ENCODE results near the gene HRAS. TPM values are rescaled to one million over a fixed set of nuclear protein-coding genes. Genes with fewer than 3 reads are reported as not detected.

Gene HRAS
- polyA plus RNA-seq, 1 of the 3 experiments (the other 2 are of a cell fraction): 217 TPM

DNA sequence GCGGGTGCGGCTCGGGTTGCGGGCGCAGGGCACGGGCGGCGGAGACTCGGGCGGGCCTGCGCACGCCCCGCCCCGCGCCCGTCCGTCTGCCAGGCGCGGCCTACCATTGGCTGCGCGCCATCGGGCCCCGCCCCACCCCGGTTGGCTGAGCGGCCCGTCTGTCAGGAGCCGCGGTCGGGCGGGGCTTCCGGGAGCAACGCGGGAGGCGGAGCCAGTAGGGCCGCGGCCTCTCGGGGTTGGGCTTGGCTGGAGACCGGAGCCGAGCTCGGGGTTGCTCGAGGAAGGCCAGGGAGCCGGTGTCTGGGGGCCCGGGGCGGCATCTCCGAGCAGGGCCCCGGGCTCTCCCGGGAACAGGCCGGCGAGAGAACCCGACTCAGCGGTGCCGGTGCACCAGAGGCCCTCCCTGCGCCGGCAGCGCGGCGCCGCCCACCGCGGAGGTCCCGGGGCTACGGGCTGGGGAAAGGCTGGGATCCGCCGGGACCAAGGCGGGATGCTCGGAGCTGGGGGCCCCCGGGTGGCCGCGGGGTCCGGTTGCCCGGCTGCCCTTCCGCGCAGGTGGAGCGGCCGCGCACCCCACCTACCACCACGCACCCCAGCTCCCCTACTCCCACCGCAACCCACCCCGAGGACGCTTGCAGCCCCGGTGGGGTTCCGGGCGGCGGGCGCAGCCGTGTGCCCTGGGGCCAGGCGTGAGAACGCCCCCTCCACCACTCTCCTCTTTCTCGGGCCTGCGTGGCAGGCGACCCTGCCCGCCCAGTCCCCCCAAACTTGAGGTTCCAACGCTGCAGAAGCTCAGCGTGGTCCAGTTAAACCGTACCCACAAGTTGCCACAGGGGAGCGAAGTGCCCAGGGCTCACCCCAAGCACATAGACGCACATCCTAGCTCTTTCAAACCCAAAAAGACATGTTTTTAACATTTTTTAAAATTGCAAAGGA is at the start of gene HRAS (continued):
- TF ChIP-seq, protein P1, sequence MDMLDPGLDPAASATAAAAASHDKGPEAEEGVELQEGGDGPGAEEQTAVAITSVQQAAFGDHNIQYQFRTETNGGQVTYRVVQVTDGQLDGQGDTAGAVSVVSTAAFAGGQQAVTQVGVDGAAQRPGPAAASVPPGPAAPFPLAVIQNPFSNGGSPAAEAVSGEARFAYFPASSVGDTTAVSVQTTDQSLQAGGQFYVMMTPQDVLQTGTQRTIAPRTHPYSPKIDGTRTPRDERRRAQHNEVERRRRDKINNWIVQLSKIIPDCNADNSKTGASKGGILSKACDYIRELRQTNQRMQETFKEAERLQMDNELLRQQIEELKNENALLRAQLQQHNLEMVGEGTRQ (IDR thresholded peaks at IDR 0.05; ENCODE audit: borderline replicate concordance, low read depth, low read length): no peak
- TF ChIP-seq, protein P2, sequence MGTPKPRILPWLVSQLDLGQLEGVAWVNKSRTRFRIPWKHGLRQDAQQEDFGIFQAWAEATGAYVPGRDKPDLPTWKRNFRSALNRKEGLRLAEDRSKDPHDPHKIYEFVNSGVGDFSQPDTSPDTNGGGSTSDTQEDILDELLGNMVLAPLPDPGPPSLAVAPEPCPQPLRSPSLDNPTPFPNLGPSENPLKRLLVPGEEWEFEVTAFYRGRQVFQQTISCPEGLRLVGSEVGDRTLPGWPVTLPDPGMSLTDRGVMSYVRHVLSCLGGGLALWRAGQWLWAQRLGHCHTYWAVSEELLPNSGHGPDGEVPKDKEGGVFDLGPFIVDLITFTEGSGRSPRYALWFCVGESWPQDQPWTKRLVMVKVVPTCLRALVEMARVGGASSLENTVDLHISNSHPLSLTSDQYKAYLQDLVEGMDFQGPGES (IDR thresholded peaks at IDR 0.05; ENCODE audit: low read depth, low read length): peak; percentile 84
- TF ChIP-seq ELF1 (IDR thresholded peaks at IDR 0.05): peak; percentile 64; the same call in 1 of the 2 replicates
- TF ChIP-seq RAD21 (IDR thresholded peaks at IDR 0.05; ENCODE audit: low read length): no peak
- TF ChIP-seq TCF12 (IDR thresholded peaks at IDR 0.05): no peak
- no peak for TF ChIP-seq RCOR1 (IDR thresholded peaks at IDR 0.05; ENCODE audit: low read length)
- TF ChIP-seq NFIC (IDR thresholded peaks at IDR 0.05; ENCODE audit: borderline replicate concordance): no peak; the same call in 1 of the 2 replicates
- TF ChIP-seq YY1 (IDR thresholded peaks at IDR 0.05; ENCODE audit: low read depth): no peak
- TF ChIP-seq, protein P3, sequence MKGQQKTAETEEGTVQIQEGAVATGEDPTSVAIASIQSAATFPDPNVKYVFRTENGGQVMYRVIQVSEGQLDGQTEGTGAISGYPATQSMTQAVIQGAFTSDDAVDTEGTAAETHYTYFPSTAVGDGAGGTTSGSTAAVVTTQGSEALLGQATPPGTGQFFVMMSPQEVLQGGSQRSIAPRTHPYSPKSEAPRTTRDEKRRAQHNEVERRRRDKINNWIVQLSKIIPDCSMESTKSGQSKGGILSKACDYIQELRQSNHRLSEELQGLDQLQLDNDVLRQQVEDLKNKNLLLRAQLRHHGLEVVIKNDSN (IDR thresholded peaks at IDR 0.05; ENCODE audit: borderline replicate concordance, low read depth): no peak
- no peak; the same call in 1 of the 2 replicates for TF ChIP-seq SIN3A (IDR thresholded peaks at IDR 0.05; ENCODE audit: borderline replicate concordance, low read depth, low read length)
- peak; percentile 80 for TF ChIP-seq TAF1 (IDR thresholded peaks at IDR 0.05; ENCODE audit: borderline replicate concordance, low read depth, low read length)

DNA sequence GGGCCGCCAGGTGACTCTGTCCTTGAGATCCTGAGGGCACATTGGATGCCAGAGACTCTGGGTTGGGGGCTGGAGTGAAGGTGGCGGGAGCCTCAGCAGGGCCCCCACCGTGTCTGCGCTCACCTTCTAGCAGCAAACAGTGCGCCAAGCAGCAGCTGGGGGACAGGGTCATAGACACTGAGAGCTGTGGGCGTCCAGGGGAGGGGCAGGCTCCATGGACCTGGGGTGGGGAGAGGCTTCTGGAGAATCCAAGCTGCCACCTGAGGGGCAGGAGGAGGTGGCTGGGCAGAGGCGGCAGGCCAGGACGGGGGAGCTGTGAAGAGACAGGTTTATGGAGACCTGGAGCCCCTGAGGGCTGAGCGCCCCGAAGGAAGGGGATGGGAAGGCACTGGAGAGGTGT is 48.9 kb upstream of the HRAS start:
- ChIA-PET CTCF (interaction anchor here (1.8 kb wide), 1 partner anchor 29 kb away, joined by 5 read pairs; no protein-coding TSS in a partner anchor), POLR2A (no interaction called here)
- Histone ChIP-seq H3K79me2 (ENCODE audit: insufficient read depth) (peaks cover 73% of the 10 kb centered on the region), H3K27me3 (ENCODE audit: insufficient read depth) (no peaks in the 10 kb centered on the region), H3K4me2 (no peak overlapping the region), H3K4me3 (ENCODE audit: low read depth in 2 of 2, low read length in 1 of 2) (no peak overlapping the region), H3K9me2 (no peaks in the 10 kb centered on the region), H3K9me3 (no peaks in the 10 kb centered on the region), H3K27ac (ENCODE audit: low read depth in 2 of 2, low read length in 1 of 2) (no peak overlapping the region), H3K9ac (no peak overlapping the region), H3F3A (replicated peaks; ENCODE audit: insufficient read depth) (peaks cover 12% of the 10 kb centered on the region), H4K20me1 (ENCODE audit: insufficient read depth) (peaks cover 89% of the 10 kb centered on the region), H3K4me1 (ENCODE audit: control insufficient read depth in 1 of 2, insufficient read depth in 2 of 2, low read depth in 1 of 2, low read length in 1 of 2) (peaks cover 0 to 4% of the 10 kb centered on the region in 2 experiments; a peak in 1 of 4 replicates), H2AFZ (ENCODE audit: low read depth) (no peak overlapping the region), H3K36me3 (replicated peaks in 1 of 2; ENCODE audit: control insufficient read depth in 1 of 2, insufficient read depth in 2 of 2, low read length in 1 of 2) (peaks cover 24 to 39% of the 10 kb centered on the region in 2 experiments)
- TF ChIP-seq, protein P4, sequence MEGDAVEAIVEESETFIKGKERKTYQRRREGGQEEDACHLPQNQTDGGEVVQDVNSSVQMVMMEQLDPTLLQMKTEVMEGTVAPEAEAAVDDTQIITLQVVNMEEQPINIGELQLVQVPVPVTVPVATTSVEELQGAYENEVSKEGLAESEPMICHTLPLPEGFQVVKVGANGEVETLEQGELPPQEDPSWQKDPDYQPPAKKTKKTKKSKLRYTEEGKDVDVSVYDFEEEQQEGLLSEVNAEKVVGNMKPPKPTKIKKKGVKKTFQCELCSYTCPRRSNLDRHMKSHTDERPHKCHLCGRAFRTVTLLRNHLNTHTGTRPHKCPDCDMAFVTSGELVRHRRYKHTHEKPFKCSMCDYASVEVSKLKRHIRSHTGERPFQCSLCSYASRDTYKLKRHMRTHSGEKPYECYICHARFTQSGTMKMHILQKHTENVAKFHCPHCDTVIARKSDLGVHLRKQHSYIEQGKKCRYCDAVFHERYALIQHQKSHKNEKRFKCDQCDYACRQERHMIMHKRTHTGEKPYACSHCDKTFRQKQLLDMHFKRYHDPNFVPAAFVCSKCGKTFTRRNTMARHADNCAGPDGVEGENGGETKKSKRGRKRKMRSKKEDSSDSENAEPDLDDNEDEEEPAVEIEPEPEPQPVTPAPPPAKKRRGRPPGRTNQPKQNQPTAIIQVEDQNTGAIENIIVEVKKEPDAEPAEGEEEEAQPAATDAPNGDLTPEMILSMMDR (IDR thresholded peaks at IDR 0.05): no peak
- TF ChIP-seq, protein P5, sequence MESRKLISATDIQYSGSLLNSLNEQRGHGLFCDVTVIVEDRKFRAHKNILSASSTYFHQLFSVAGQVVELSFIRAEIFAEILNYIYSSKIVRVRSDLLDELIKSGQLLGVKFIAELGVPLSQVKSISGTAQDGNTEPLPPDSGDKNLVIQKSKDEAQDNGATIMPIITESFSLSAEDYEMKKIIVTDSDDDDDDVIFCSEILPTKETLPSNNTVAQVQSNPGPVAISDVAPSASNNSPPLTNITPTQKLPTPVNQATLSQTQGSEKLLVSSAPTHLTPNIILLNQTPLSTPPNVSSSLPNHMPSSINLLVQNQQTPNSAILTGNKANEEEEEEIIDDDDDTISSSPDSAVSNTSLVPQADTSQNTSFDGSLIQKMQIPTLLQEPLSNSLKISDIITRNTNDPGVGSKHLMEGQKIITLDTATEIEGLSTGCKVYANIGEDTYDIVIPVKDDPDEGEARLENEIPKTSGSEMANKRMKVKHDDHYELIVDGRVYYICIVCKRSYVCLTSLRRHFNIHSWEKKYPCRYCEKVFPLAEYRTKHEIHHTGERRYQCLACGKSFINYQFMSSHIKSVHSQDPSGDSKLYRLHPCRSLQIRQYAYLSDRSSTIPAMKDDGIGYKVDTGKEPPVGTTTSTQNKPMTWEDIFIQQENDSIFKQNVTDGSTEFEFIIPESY (IDR thresholded peaks at IDR 0.05; ENCODE audit: borderline replicate concordance, low read depth): no peak
- TF ChIP-seq RCOR1 (IDR thresholded peaks at IDR 0.05; ENCODE audit: low read length): no peak
- no peak for DNase-seq
- WGBS (ENCODE audit: low lambda C conversion rate): 98% methylated on average over 6 of the region's 10 CpGs
